Medulla oblongata (tissue), 1 donor: Measurements from ENCODE around the gene AGFG2.

ENCODE experiments used
- DNase-seq: peaks from one replicate; pipeline ENCODE4 v3.0.0-alpha.2; 2015; ENCODE audit errors: extremely low spot score

Gene AGFG2

DNA sequence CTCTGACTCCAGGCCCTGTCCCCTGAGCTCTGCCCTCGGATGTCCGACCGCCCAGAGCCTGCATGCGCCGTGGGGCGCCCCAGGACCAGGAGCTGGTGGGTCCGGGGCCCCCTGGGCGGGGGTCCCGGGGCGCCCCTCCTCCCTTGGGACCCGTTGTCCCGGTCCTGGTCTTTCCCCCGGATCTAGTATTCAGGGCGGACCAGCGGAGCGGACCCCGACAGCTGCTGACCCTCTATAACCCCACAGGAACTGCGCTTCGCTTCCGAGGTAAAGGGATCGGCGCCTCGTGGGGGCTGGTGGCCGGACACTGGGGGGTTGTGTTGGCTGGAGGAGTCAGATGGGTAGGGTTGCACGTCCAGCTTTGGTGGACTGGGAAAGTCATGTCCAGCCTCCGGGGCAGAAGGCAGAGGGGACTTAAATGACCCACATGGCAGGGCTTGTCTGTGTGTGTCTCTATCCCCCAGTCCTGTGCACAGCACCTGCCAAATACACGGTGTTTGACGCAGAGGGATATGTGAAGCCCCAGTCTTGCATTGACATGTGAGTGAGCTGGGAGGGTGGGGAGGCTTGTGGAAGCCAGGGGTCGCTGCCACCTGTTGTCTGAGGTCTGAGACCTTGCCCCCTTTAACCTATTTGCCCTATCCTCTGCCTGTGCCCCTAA, 73.9 kb downstream of the AGFG2 start:
- no peak for DNase-seq

DNA sequence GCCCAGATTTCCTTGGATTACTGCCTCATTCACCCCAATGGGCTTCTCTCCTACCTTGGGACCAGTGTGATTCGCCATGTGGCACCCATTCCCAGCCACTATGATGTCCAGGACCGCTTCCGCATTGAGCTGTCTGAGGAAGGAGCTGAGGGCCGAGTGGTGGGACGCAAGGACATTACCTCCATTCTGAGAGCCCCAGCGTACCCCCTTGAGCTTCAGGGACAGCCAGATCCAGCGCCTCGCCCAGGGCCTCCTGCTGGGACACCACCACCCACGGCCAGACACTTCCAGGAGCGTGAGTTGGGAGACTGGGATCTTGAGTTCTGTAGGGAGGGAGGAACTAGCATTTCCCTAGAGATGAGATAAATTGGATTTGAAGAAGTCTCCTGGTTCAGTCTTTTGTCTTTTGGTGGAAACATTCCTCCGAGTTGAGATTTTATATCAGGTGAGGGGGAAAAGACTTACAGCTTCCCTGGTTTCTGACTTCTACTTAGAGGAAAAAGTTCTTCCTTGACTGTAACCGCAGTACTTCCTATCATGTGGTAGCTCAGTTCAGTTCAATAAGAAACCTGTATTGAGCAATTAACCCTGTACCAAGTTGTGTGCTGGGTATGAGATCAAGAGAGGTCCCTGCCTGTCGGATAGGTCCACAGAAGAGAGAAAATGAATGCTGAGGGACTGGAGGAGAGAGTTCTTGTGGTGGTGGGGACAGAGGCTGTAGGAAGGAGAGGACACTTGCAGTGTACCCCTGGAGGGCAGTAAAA, 74.6 kb downstream of the AGFG2 start:
- no peak for DNase-seq

DNA sequence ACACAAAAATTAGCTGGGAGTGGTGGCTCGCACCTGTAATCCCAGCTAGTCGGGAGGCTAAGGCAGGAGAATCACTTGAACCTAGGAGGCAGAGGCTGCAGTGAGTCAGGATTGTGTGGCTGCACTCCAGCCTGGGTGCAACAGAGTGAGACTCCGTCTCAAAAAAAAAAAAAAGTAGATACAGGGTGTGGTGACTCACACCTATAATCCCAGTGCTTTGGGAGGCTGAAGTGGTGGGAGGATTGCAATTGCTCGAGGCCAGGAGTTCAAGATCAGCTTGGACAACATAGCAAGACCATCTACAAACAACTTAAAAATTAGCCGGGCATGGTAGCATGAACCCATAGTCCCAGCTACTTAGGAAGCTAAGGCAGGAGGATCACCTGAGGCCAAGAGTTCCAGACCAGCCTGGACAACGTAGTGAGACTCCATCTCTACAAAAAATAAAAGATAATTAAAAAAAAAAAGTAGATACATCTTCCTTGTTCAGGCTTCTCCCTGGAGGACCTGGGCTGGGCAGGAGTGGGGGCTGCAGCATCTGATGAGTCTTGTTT, 75.4 kb downstream of the AGFG2 start:
- no peak for DNase-seq
